WTC11 (cell line): ENCODE results near the gene ANKFN1. TPM values are rescaled to one million over a fixed set of nuclear protein-coding genes. Genes with fewer than 3 reads are reported as not detected.

Source experiments
- ATAC-seq: fragments of 200-7000 bp; cut with Tn5 transposase; 2 replicates; pipeline ENCODE4 v1.10.0; 2021; ENCODE audit warnings: mild to moderate bottlenecking, moderate library complexity
- CTCF ChIA-PET: fragments of 300-600 bp; sonication (Branson Sonifier 250); formaldehyde crosslinking; loops from one replicate; lab custom pipeline; 2021; ENCODE audit warnings: antibody characterized with exemption; lab: Charles Lee
- POLR2A ChIA-PET: fragments of 350-600 bp; sonication (Branson Sonifier 250); formaldehyde crosslinking; loops from one replicate; lab custom pipeline; 2021; ENCODE audit warnings: antibody characterized with exemption; lab: Charles Lee
- DNase-seq: peaks from one replicate; pipeline ENCODE4 v3.0.0; 2021; ENCODE audit warnings: low spot score
- H3K27ac Mint-ChIP-seq: 2 replicates; pipeline ENCODE4 v1.8.0; 2021; ENCODE audit warnings: mixed read lengths
- H3K27me3 Mint-ChIP-seq: 2 replicates; pipeline ENCODE4 v1.8.0; 2021; ENCODE audit warnings: low read depth, mild to moderate bottlenecking, moderate library complexity, mixed read lengths
- H3K36me3 Mint-ChIP-seq: 2 replicates; pipeline ENCODE4 v1.8.0; 2021; ENCODE audit warnings: mixed read lengths
- H3K4me1 Mint-ChIP-seq: 2 replicates; pipeline ENCODE4 v1.8.0; 2022; ENCODE audit warnings: mixed read lengths
- H3K4me3 Mint-ChIP-seq: 2 replicates; pipeline ENCODE4 v1.8.0; 2021; ENCODE audit warnings: mild to moderate bottlenecking, moderate library complexity, mixed read lengths
- H3K9me3 Mint-ChIP-seq: 2 replicates; pipeline ENCODE4 v1.8.0; 2021; ENCODE audit warnings: mixed read lengths
- ATF2 ChIP-seq: sonication (generic); formaldehyde crosslinking; IDR thresholded peaks from 2 replicates; pipeline ENCODE4 v1.8.1; 2022; ENCODE audit warnings: low read depth, missing genetic modification reagents, borderline replicate concordance
- E2F1 ChIP-seq: sonication (generic); formaldehyde crosslinking; IDR thresholded peaks from 2 replicates; pipeline ENCODE4 v1.8.0; 2022; ENCODE audit warnings: mild to moderate bottlenecking, missing genetic modification reagents
- E2F4 ChIP-seq: sonication (generic); formaldehyde crosslinking; IDR thresholded peaks from 2 replicates; pipeline ENCODE4 v1.8.1; 2022; ENCODE audit warnings: low read depth, mild to moderate bottlenecking, moderate library complexity, missing genetic modification reagents, borderline replicate concordance
- FOXJ3 ChIP-seq: sonication (generic); formaldehyde crosslinking; IDR thresholded peaks from 2 replicates; pipeline ENCODE4 v1.9.0; 2021; ENCODE audit warnings: missing genetic modification reagents, mild to moderate bottlenecking, borderline replicate concordance
- GRHL2 ChIP-seq: fragments of 250-450 bp; sonication (Bioruptor Pico); IDR thresholded peaks from 2 replicates; pipeline ENCODE4 v1.8.0; 2022; ENCODE audit warnings: mild to moderate bottlenecking, moderate library complexity; ENCODE audit not compliant: insufficient replicate concordance, severe bottlenecking
- JAZF1 ChIP-seq: fragments of 250-450 bp; sonication (Bioruptor Pico); IDR thresholded peaks from 2 replicates; pipeline ENCODE4 v1.9.0; 2021; ENCODE audit warnings: moderate library complexity, mild to moderate bottlenecking, inconsistent platforms
- KAT7 ChIP-seq: sonication (generic); formaldehyde crosslinking; IDR thresholded peaks from 2 replicates; pipeline ENCODE4 v1.8.1; 2023; ENCODE audit warnings: missing genetic modification reagents, mild to moderate bottlenecking, borderline replicate concordance
- NFE2L1 ChIP-seq: sonication (generic); formaldehyde crosslinking; IDR thresholded peaks from 2 replicates; pipeline ENCODE4 v1.8.1; 2023; ENCODE audit warnings: missing genetic modification reagents
- PRDM15 ChIP-seq: sonication (generic); formaldehyde crosslinking; IDR thresholded peaks from 2 replicates; pipeline ENCODE4 v1.8.0; 2022; ENCODE audit warnings: missing genetic modification reagents
- PRRX2 ChIP-seq: fragments of 250-450 bp; sonication (Bioruptor Pico); IDR thresholded peaks from 2 replicates; pipeline ENCODE4 v1.8.0; 2021; ENCODE audit warnings: mild to moderate bottlenecking
- STAT6 ChIP-seq: sonication (generic); formaldehyde crosslinking; conservative IDR thresholded peaks from 2 replicates; pipeline ENCODE4 v1.8.1; 2023; ENCODE audit warnings: mild to moderate bottlenecking, low read depth, missing genetic modification reagents, moderate library complexity
- ZNF396 ChIP-seq: fragments of 250-450 bp; sonication (Bioruptor Pico); IDR thresholded peaks from 2 replicates; pipeline ENCODE4 v1.8.0; 2021; ENCODE audit warnings: mild to moderate bottlenecking, moderate library complexity, borderline replicate concordance
- total RNA-seq: library from RNA; stranded (reverse); gene quantifications from 3 replicates; pipeline ENCODE4 v1.2.3, GENCODE V29; 2021

The ANKFN1 gene
- total RNA-seq, 1 experiment from 2014 or later: 0.24 TPM

GRCh38 chr17:56359518-56359917 lies 206.2 kb downstream of the ANKFN1 start (continued):
- no peak for TF ChIP-seq PRDM15 (CRISPR knock-in tag)
- TF ChIP-seq JAZF1 (CRISPR knock-in tag): no peak
- no peak for TF ChIP-seq GRHL2 (CRISPR knock-in tag)
- no peak for TF ChIP-seq KAT7 (CRISPR knock-in tag)
- no peak for TF ChIP-seq E2F4 (CRISPR knock-in tag)
- TF ChIP-seq FOXJ3 (CRISPR knock-in tag): no peak
- TF ChIP-seq STAT6 (CRISPR knock-in tag): no peak
- TF ChIP-seq E2F1: no peak
- TF ChIP-seq ATF2 (CRISPR knock-in tag): no peak
- TF ChIP-seq ZNF396 (CRISPR knock-in tag): no peak
- TF ChIP-seq PRRX2: no peak

GRCh38 chr17:56367366-56367765 lies 214.1 kb downstream of the ANKFN1 start:
- H3K36me3 Mint-ChIP-seq: no peaks in the 10 kb centered on the region
- peak; percentile 50 for ATAC-seq

More at GRCh38 chr17:56367366-56367765, 214.1 kb downstream of the ANKFN1 start:
- no peak overlapping the region for H3K4me3 Mint-ChIP-seq
- DNase-seq: no peak
- 0 out of 2 replicates have a peak, but pooled peaks cover 3% of the 10 kb centered on the region for H3K4me1 Mint-ChIP-seq
- POLR2A ChIA-PET: no interaction called here
- no peaks in the 10 kb centered on the region for H3K9me3 Mint-ChIP-seq
- CTCF ChIA-PET: interaction anchor here (1.0 kb wide), 1 partner anchor 48 kb away, joined by 3 read pairs; no protein-coding TSS in a partner anchor
- H3K27me3 Mint-ChIP-seq: no peaks in the 10 kb centered on the region
- no peak for TF ChIP-seq NFE2L1 (CRISPR knock-in tag)
- no peak overlapping the region for H3K27ac Mint-ChIP-seq
